Mesendoderm (in vitro differentiated cells): ENCODE data around the gene SLC23A2.

Experiments
- DNase-seq: peaks from one replicate; pipeline ENCODE4 v3.0.0; 2013
- H2AK5ac ChIP-seq: 2 replicates; pipeline ENCODE4 v1.6.1; 2013; ENCODE audit warnings: low read length, inconsistent platforms
- H2BK120ac ChIP-seq: 2 replicates; pipeline ENCODE4 v1.6.1; 2013; ENCODE audit warnings: low read depth, mild to moderate bottlenecking, low read length, moderate library complexity, mixed read lengths
- H2BK15ac ChIP-seq: replicated peaks from 2 replicates; pipeline ENCODE4 v1.6.1; 2013; ENCODE audit warnings: low read depth, mild to moderate bottlenecking, moderate library complexity
- H2BK5ac ChIP-seq: 2 replicates; pipeline ENCODE4 v1.6.1; 2013; ENCODE audit warnings: low read length, inconsistent platforms
- H3K18ac ChIP-seq: 2 replicates; pipeline ENCODE4 v1.6.1; 2013; ENCODE audit warnings: mild to moderate bottlenecking, low read length, mixed read lengths
- H3K23ac ChIP-seq: one replicate; pipeline ENCODE4 v1.6.1; 2013; ENCODE audit warnings: low read length
- H3K27ac ChIP-seq: 2 replicates; pipeline ENCODE4 v1.5.1; 2013; ENCODE audit warnings: low read depth, mild to moderate bottlenecking, inconsistent platforms, low read length, moderate library complexity
- H3K27me3 ChIP-seq: 2 replicates; pipeline ENCODE4 v1.6.1; 2013; ENCODE audit warnings: low read length, control low read depth, mild to moderate bottlenecking, inconsistent platforms; ENCODE audit not compliant: insufficient read depth, poor library complexity
- H3K36me3 ChIP-seq: 2 replicates; pipeline ENCODE4 v1.6.1; 2013; ENCODE audit warnings: low read length, inconsistent platforms; ENCODE audit not compliant: control insufficient read depth, insufficient read depth
- H3K4ac ChIP-seq: one replicate; pipeline ENCODE4 v1.6.1; 2013; ENCODE audit warnings: low read depth, mild to moderate bottlenecking, low read length, moderate library complexity
- H3K4me1 ChIP-seq: 2 replicates; pipeline ENCODE4 v1.6.1; 2013; ENCODE audit warnings: low read depth, low read length, inconsistent platforms; ENCODE audit not compliant: control insufficient read depth
- H3K4me2 ChIP-seq: 2 replicates; pipeline ENCODE4 v1.6.1; 2013; ENCODE audit warnings: low read length
- H3K4me3 ChIP-seq: 2 replicates; pipeline ENCODE4 v1.5.1; 2013; ENCODE audit warnings: mild to moderate bottlenecking, low read length
- H3K56ac ChIP-seq: one replicate; pipeline ENCODE4 v1.6.1; 2013; ENCODE audit warnings: low read length
- H3K79me1 ChIP-seq: 2 replicates; pipeline ENCODE4 v1.6.1; 2013; ENCODE audit warnings: low read length, inconsistent platforms
- H3K79me2 ChIP-seq: 2 replicates; pipeline ENCODE4 v1.6.1; 2013; ENCODE audit warnings: mild to moderate bottlenecking, low read length; ENCODE audit not compliant: control insufficient read depth, insufficient read depth
- H3K9ac ChIP-seq: 2 replicates; pipeline ENCODE4 v1.6.1; 2013; ENCODE audit warnings: low read length, inconsistent platforms
- H4K5ac ChIP-seq: one replicate; pipeline ENCODE4 v1.6.1; 2013; ENCODE audit warnings: low read length
- H4K8ac ChIP-seq: one replicate; pipeline ENCODE4 v1.6.1; 2013; ENCODE audit warnings: low read depth, mild to moderate bottlenecking, control low read depth, low read length, moderate library complexity
- WGBS: extraction: QIAGEN DNeasy Blood & Tissue Kit; methylation state at CpG from one replicate; pipeline ENCODE4 v1.1.7; 2013; ENCODE audit warnings: low lambda C conversion rate, missing lambda C conversion rate; ENCODE audit not compliant: insufficient coverage; ENCODE audit errors: extremely low coverage; 5-methylcytosine and 5-hydroxymethylcytosine counted together

The SLC23A2 gene

DNA sequence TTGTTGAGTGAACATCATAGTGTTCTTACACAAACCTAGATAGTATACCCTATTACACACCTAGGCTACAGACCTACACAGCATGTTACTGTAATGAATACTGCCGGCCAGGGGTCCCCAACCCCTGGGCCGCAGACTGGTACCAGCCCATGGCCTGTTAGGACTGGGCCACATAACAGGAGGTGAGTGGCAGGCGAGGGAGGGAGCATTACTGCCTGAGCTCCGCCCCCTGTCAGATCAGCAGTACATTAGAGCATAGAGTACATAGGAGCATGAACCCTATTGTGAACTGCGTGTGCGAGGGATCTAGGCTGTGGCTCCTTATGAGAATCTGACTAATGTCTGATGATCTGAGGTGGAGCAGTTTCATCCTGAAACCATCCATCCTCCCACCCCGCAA is 153.3 kb downstream of the SLC23A2 start:
- Histone ChIP-seq H3K79me2 (no peaks in the 10 kb centered on the region), H3K56ac (no peak overlapping the region), H3K23ac (no peak overlapping the region), H2BK5ac (no peak overlapping the region), H3K18ac (no peak overlapping the region), H3K4ac (no peak overlapping the region), H3K79me1 (no peaks in the 10 kb centered on the region), H3K4me3 (no peak overlapping the region), H2BK15ac (no peak overlapping the region), H2BK120ac (no peak overlapping the region), H2AK5ac (no peak overlapping the region), H3K27ac (no peak overlapping the region), H3K9ac (no peak overlapping the region), H3K4me2 (no peak overlapping the region), H3K36me3 (no peaks in the 10 kb centered on the region), H3K4me1 (no peaks in the 10 kb centered on the region), H3K27me3 (no peaks in the 10 kb centered on the region), H4K5ac (no peak overlapping the region), H4K8ac (no peak overlapping the region)
- DNase-seq: no peak
- no CpG with 5 or more reads among the region's 7 CpGs for WGBS

- H2AK5ac ChIP-seq: no peak overlapping the region
- no peak overlapping the region for H3K56ac ChIP-seq
- H3K18ac ChIP-seq: no peak overlapping the region
- H3K36me3 ChIP-seq: no peaks in the 10 kb centered on the region
- H3K4me2 ChIP-seq: no peak overlapping the region
- no peaks in the 10 kb centered on the region for H3K4me1 ChIP-seq
- H3K79me2 ChIP-seq: no peaks in the 10 kb centered on the region
- H3K79me1 ChIP-seq: no peaks in the 10 kb centered on the region
- no peak overlapping the region for H3K4ac ChIP-seq
- H2BK15ac ChIP-seq: no peak overlapping the region
- DNase-seq: no peak
- H4K5ac ChIP-seq: no peak overlapping the region
- H2BK120ac ChIP-seq: no peak overlapping the region
- no peak overlapping the region for H2BK5ac ChIP-seq
- H3K4me3 ChIP-seq: no peak overlapping the region
- H4K8ac ChIP-seq: no peak overlapping the region
- no peak overlapping the region for H3K27ac ChIP-seq
- WGBS: no CpG with 5 or more reads among the region's 2 CpGs
- H3K27me3 ChIP-seq: no peaks in the 10 kb centered on the region
- no peak overlapping the region for H3K23ac ChIP-seq
- no peak overlapping the region for H3K9ac ChIP-seq
Observed at GRCh38 chr20:4846821-4847220, 154.5 kb downstream of the SLC23A2 start.

- Histone ChIP-seq H3K23ac (no peak overlapping the region), H3K27ac (no peak overlapping the region), H2AK5ac (no peak overlapping the region), H3K4ac (no peak overlapping the region), H3K56ac (no peak overlapping the region), H3K18ac (no peak overlapping the region), H3K79me2 (no peaks in the 10 kb centered on the region), H2BK15ac (no peak overlapping the region), H3K4me3 (no peak overlapping the region), H2BK5ac (no peak overlapping the region), H4K8ac (no peak overlapping the region), H3K36me3 (no peaks in the 10 kb centered on the region), H3K9ac (no peak overlapping the region), H4K5ac (no peak overlapping the region), H3K79me1 (no peaks in the 10 kb centered on the region), H2BK120ac (no peak overlapping the region), H3K27me3 (no peaks in the 10 kb centered on the region), H3K4me1 (no peaks in the 10 kb centered on the region), H3K4me2 (no peak overlapping the region)
- no peak for DNase-seq
- no CpG with 5 or more reads among the region's 9 CpGs for WGBS
Observed at GRCh38 chr20:4844751-4845465, 156.4 kb downstream of the SLC23A2 start.

- Histone ChIP-seq H3K56ac (no peak overlapping the region), H2BK5ac (no peak overlapping the region), H3K36me3 (no peaks in the 10 kb centered on the region), H4K8ac (no peak overlapping the region), H3K23ac (no peak overlapping the region), H2AK5ac (no peak overlapping the region), H3K9ac (no peak overlapping the region), H2BK15ac (no peak overlapping the region), H3K79me2 (no peaks in the 10 kb centered on the region), H4K5ac (no peak overlapping the region), H3K4me3 (no peak overlapping the region), H3K79me1 (no peaks in the 10 kb centered on the region), H3K4ac (no peak overlapping the region), H3K18ac (no peak overlapping the region), H3K27me3 (no peaks in the 10 kb centered on the region), H3K27ac (no peak overlapping the region), H3K4me1 (no peaks in the 10 kb centered on the region), H2BK120ac (no peak overlapping the region), H3K4me2 (no peak overlapping the region)
- no peak for DNase-seq
- WGBS: no CpG with 5 or more reads among the region's 4 CpGs
Observed at GRCh38 chr20:4844325-4844724, 157.0 kb downstream of the SLC23A2 start.

GRCh38 chr20:4840801-4841200 is 160.5 kb downstream of the SLC23A2 start:
- no peak overlapping the region for H3K4ac ChIP-seq
- H3K27ac ChIP-seq: no peak overlapping the region
- H3K4me3 ChIP-seq: no peak overlapping the region
- H3K56ac ChIP-seq: no peak overlapping the region
- no peak overlapping the region for H2AK5ac ChIP-seq
- no peak overlapping the region for H3K18ac ChIP-seq
- H3K4me2 ChIP-seq: no peak overlapping the region
- H2BK15ac ChIP-seq: no peak overlapping the region
- no peak overlapping the region for H4K5ac ChIP-seq
- peaks cover 2% of the 10 kb centered on the region for H3K4me1 ChIP-seq
- no peaks in the 10 kb centered on the region for H3K79me2 ChIP-seq
- no peak for DNase-seq
- H3K23ac ChIP-seq: no peak overlapping the region
- H3K27me3 ChIP-seq: no peaks in the 10 kb centered on the region
- no peaks in the 10 kb centered on the region for H3K79me1 ChIP-seq
- no peak overlapping the region for H2BK120ac ChIP-seq
- H3K9ac ChIP-seq: no peak overlapping the region
- no peak overlapping the region for H2BK5ac ChIP-seq
- no peaks in the 10 kb centered on the region for H3K36me3 ChIP-seq
- no CpG with 5 or more reads among the region's 1 CpG for WGBS
- no peak overlapping the region for H4K8ac ChIP-seq

GRCh38 chr20:4838526-4838925 is 162.8 kb downstream of the SLC23A2 start:
- Histone ChIP-seq H3K79me1 (no peaks in the 10 kb centered on the region), H3K36me3 (no peaks in the 10 kb centered on the region), H2BK5ac (no peak overlapping the region), H3K79me2 (no peaks in the 10 kb centered on the region), H2AK5ac (no peak overlapping the region), H4K8ac (no peak overlapping the region), H3K27me3 (no peaks in the 10 kb centered on the region), H3K4ac (no peak overlapping the region), H4K5ac (no peak overlapping the region), H3K56ac (no peak overlapping the region), H3K18ac (no peak overlapping the region), H3K4me2 (no peak overlapping the region), H3K9ac (no peak overlapping the region), H2BK120ac (no peak overlapping the region), H2BK15ac (no peak overlapping the region), H3K27ac (no peak overlapping the region), H3K4me3 (no peak overlapping the region), H3K23ac (no peak overlapping the region), H3K4me1 (peaks cover 4% of the 10 kb centered on the region)
- no CpG with 5 or more reads among the region's 8 CpGs for WGBS
- no peak for DNase-seq
